Measurements from ENCODE around the gene SPDYC.
"Not testable (repeated sequence)": the region's sequence is repeated elsewhere in the genome, so short reads cannot be mapped to it uniquely, and the experiment has no call there.

SPDYC gene

GRCh38 chr11:65134240-65134951 is 35.6 kb upstream of the SPDYC start, which contains the start of gene SYVN1:
TSS of gene SYVN1 (minus strand) at chr11:65134519. CDS start at chr11:65133601, 918 bp downstream.
- DNase-seq: peak; percentile 83

- DNase-seq: peak; percentile 91
These were observed 34.9 kb upstream of the SPDYC start for GRCh38 chr11:65134952-65135632.

- no peak for DNase-seq
These were observed 34.3 kb upstream of the SPDYC start for GRCh38 chr11:65135633-65136145.

- DNase-seq: no peak
These were observed 33.4 kb upstream of the SPDYC start for GRCh38 chr11:65136515-65137096.

- no peak for DNase-seq
These were observed 28.0 kb upstream of the SPDYC start for GRCh38 chr11:65141896-65142494.

- no peak for DNase-seq
These were observed 22.5 kb upstream of the SPDYC start for GRCh38 chr11:65147352-65148075.

GRCh38 chr11:65148657-65149056 is 21.4 kb upstream of the SPDYC start:
- no peak for DNase-seq

- DNase-seq: not testable (repeated sequence)
These were observed 19.9 kb upstream of the SPDYC start for GRCh38 chr11:65150131-65150508.

GRCh38 chr11:65150509-65151299 is 19.3 kb upstream of the SPDYC start:
- peak; percentile 76 for DNase-seq

- DNase-seq: no peak
These were observed 18.6 kb upstream of the SPDYC start for GRCh38 chr11:65151331-65151899.

- DNase-seq: no peak
These were observed 17.9 kb upstream of the SPDYC start for GRCh38 chr11:65152122-65152521.

- DNase-seq: no peak
These were observed 13.8 kb upstream of the SPDYC start for GRCh38 chr11:65156256-65156655.

GRCh38 chr11:65156926-65157325 is 13.1 kb upstream of the SPDYC start:
- DNase-seq: no peak

- DNase-seq: no peak
These were observed 12.7 kb upstream of the SPDYC start for GRCh38 chr11:65157336-65157735.

GRCh38 chr11:65159012-65159411 is 11.0 kb upstream of the SPDYC start:
- no peak for DNase-seq

GRCh38 chr11:65160643-65161042 is 9.4 kb upstream of the SPDYC start:
- no peak for DNase-seq

GRCh38 chr11:65163684-65164083 is 6.3 kb upstream of the SPDYC start:
- no peak for DNase-seq

GRCh38 chr11:65165410-65166317 is 4.4 kb upstream of the SPDYC start:
- no peak for DNase-seq

GRCh38 chr11:65166893-65167292 is 3.1 kb upstream of the SPDYC start:
- no peak for DNase-seq

- DNase-seq: no peak
These were observed 2.4 kb upstream of the SPDYC start for GRCh38 chr11:65167656-65168055.
